Omental fat pad (tissue), 4 donors: ENCODE measurements around the gene CLCN7. TPM values are rescaled to one million over a fixed set of nuclear protein-coding genes. Genes with fewer than 3 reads are reported as not detected.

Experiments
- ATAC-seq: fragments of 150-250 bp; one replicate; pipeline ENCODE4 v1.9.1; 2016; ENCODE audit warnings: mild to moderate bottlenecking, moderate library complexity; ENCODE audit not compliant: low FRiP score
- DNase-seq: peaks from one replicate; pipeline ENCODE4 v3.0.0-alpha.2; 2019; ENCODE audit warnings: low spot score
- CTCF ChIP-seq, 3 donors: fragments of 450-650 bp; IDR thresholded peaks; one replicate each; pipeline ENCODE4 v1.5.1; 2016 to 2017; ENCODE audit warnings: antibody characterized with exemption in 3 of 3, mild to moderate bottlenecking in 3 of 3, moderate library complexity in 2 of 3
- total RNA-seq, 4 donors: library from RNA; depleted of rRNA; stranded (reverse); fragments of >200 nt; gene quantifications; one replicate each; pipeline ENCODE4 v1.1.0, GENCODE V29; 2016

The CLCN7 gene
- total RNA-seq, 4 donors from 2014 or later, result 42.6 to 62.3 (median 52.2) TPM

GRCh38 chr16:1455190-1456171 is 19.3 kb downstream of the CLCN7 start:
- ATAC-seq, result no peak
- DNase-seq, result no peak

GRCh38 chr16:1454561-1454960 is 20.3 kb downstream of the CLCN7 start:
- ATAC-seq (no peak), DNase-seq (no peak)
- TF ChIP-seq CTCF (IDR thresholded peaks at IDR 0.05), result no peak

More at GRCh38 chr16:1455190-1456171, 19.3 kb downstream of the CLCN7 start:
- no peak for TF ChIP-seq CTCF (IDR thresholded peaks at IDR 0.05)

- ATAC-seq (no peak), DNase-seq (no peak)
- no peak for TF ChIP-seq CTCF (IDR thresholded peaks at IDR 0.05)
Measured at GRCh38 chr16:1453316-1453715, 21.5 kb downstream of the CLCN7 start.

GRCh38 chr16:1452530-1452929 is 22.3 kb downstream of the CLCN7 start:
- no peak for TF ChIP-seq CTCF (IDR thresholded peaks at IDR 0.05)
- ATAC-seq, result no peak
- no peak for DNase-seq

- DNase-seq (no peak), ATAC-seq (no peak)
- no peak for TF ChIP-seq CTCF (IDR thresholded peaks at IDR 0.05)
Measured at GRCh38 chr16:1451702-1452392, 23.0 kb downstream of the CLCN7 start.

GRCh38 chr16:1450841-1451240 is 24.0 kb downstream of the CLCN7 start:
- no peak for TF ChIP-seq CTCF (IDR thresholded peaks at IDR 0.05)
- no peak for DNase-seq
- no peak for ATAC-seq
